ENCODE measurements around the gene TMEM151A. TPM values are rescaled to one million over a fixed set of nuclear protein-coding genes. Genes with fewer than 3 reads are reported as not detected.
A peak's percentile ranks its signal among the peaks of the same experiment; 100 is the strongest.

The TMEM151A gene
- total and polyA plus RNA-seq, 2 of the 4 experiments (the other 2 are of a cell fraction), result 0.03 TPM; not detected in 1

DNA sequence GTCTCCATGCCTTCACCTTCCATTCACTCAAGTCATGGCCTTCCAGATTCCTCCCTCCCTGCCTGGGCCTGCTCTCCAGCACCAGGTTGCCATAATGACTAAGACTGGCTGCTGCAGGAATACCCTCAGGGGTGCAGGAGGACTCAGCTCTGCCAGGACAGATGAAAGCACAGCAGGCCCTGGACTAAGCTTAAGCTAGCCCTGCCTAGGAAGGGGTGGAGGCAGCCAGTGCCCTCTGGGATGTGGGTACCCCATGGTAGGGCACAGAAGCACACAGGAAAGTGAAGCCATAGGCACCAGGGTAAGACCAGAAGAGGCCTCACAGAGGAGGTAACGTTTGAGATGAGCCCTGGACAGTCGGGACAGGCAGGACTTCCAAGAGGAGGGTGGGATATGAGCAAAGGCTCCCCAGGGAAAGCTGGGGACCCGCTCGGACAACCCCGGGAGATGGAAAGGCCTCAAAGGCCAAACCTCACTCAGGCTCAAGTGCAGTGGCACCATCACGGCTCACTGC lies 47.5 kb downstream of the TMEM151A start:
- H3K18ac ChIP-seq (ENCODE audit: low read depth, low read length), result no peak overlapping the region
- H3K4me1 ChIP-seq (ENCODE audit: control insufficient read depth, insufficient read depth, low read length), result peaks cover 23% of the 10 kb centered on the region
- no peak overlapping the region for H4K8ac ChIP-seq (ENCODE audit: low read depth in 2 of 2, low read length in 2 of 2)
- H3K27ac ChIP-seq (ENCODE audit: insufficient read depth, low read length), result no peak overlapping the region
- 60% methylated on average over 1 of the region's 6 CpGs; no CpG with 5 or more reads in 1 of the 2 experiments for WGBS, 2 experiments (ENCODE audit: extremely low coverage in 2 of 2, insufficient read length in 1 of 2)
- 0 out of 2 replicates have a peak overlapping the region, but pooled peaks have one; percentile 7 for H2BK120ac ChIP-seq (ENCODE audit: low read depth, low read length)
- POLR2A ChIA-PET (ENCODE audit: unreplicated experiment), result no interaction called here
- in situ Hi-C loops (cut with MboI; ENCODE audit: low sequenced_read_pairs), result no loop called here
- H3K79me1 ChIP-seq (ENCODE audit: low read depth in 1 of 2, low read length in 2 of 2), result peaks cover 25 to 57% of the 10 kb centered on the region in 2 experiments; a peak in 3 of 4 replicates
- H3K14ac ChIP-seq (replicated peaks; ENCODE audit: low read depth, low read length), result no peak overlapping the region
- DNase-seq, result no peak
- no peak overlapping the region for H3K23ac ChIP-seq (ENCODE audit: low read depth, low read length)
- no peak overlapping the region for H2BK20ac ChIP-seq (ENCODE audit: low read depth, low read length)
- H2AK5ac ChIP-seq (ENCODE audit: low read depth, low read length), result no peak overlapping the region
- dilution Hi-C loops (cut with HindIII; ENCODE audit: low sequenced_read_pairs, unreplicated experiment), result no loop called here
- H3K4me2 ChIP-seq (ENCODE audit: low read depth, low read length), result no peak overlapping the region
- H4K20me1 ChIP-seq (ENCODE audit: insufficient read depth, low read length), result peaks cover 27% of the 10 kb centered on the region
- no peaks in the 10 kb centered on the region for H3K9me1 ChIP-seq (ENCODE audit: insufficient read depth, low read length)
- no peak overlapping the region for H3K4me3 ChIP-seq (ENCODE audit: insufficient read depth, low read depth, low read length)
- BruUV-seq (replicated peaks), result no TSS peak
- ATAC-seq (ENCODE audit: low read depth), result no peak
- no peak overlapping the region for H3K56ac ChIP-seq (ENCODE audit: extremely low read depth, insufficient read depth, low read length)
- H2AFZ ChIP-seq (replicated peaks; ENCODE audit: low read length, poor library complexity), result no peak overlapping the region
- no peaks in the 10 kb centered on the region for H3K27me3 ChIP-seq (ENCODE audit: control insufficient read depth, insufficient read depth, low read length)
- H4K5ac ChIP-seq (ENCODE audit: low read depth, low read length), result no peak overlapping the region
- CTCF ChIA-PET, result no interaction called here
- H3K4ac ChIP-seq (ENCODE audit: low read depth, low read length), result no peak overlapping the region; the same call in 1 of the 2 replicates
- H3K36me3 ChIP-seq (ENCODE audit: control insufficient read depth, insufficient read depth, low read length), result peaks cover 29% of the 10 kb centered on the region
- H3K9me3 ChIP-seq (ENCODE audit: control insufficient read depth, insufficient read depth, low read length), result no peaks in the 10 kb centered on the region
- H3K9ac ChIP-seq (ENCODE audit: low read depth, low read length), result no peak overlapping the region
- intact Hi-C loops (cut with micrococcal nuclease), result no loop called here
- H2BK15ac ChIP-seq (ENCODE audit: low read depth, low read length), result no peak overlapping the region
- H2AK9ac ChIP-seq (replicated peaks; ENCODE audit: low read depth, low read length, poor library complexity), result no peak overlapping the region
- no peak overlapping the region for H2BK5ac ChIP-seq (ENCODE audit: low read depth, low read length, poor library complexity, severe bottlenecking)
- H4K91ac ChIP-seq (ENCODE audit: insufficient read depth, low read depth, low read length), result no peak overlapping the region
- TF ChIP-seq, protein P1, sequence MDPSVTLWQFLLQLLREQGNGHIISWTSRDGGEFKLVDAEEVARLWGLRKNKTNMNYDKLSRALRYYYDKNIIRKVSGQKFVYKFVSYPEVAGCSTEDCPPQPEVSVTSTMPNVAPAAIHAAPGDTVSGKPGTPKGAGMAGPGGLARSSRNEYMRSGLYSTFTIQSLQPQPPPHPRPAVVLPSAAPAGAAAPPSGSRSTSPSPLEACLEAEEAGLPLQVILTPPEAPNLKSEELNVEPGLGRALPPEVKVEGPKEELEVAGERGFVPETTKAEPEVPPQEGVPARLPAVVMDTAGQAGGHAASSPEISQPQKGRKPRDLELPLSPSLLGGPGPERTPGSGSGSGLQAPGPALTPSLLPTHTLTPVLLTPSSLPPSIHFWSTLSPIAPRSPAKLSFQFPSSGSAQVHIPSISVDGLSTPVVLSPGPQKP (IDR thresholded peaks at IDR 0.05; ENCODE audit: borderline replicate concordance, low read depth, low read length), result no peak
- TF ChIP-seq CEBPB (IDR thresholded peaks at IDR 0.05; ENCODE audit: low read depth, low read length) (no peak), FOS (IDR thresholded peaks at IDR 0.05; ENCODE audit: low read depth, low read length) (no peak), POLR2A (IDR thresholded peaks at IDR 0.05; ENCODE audit: low read depth, low read length) (no peak), CHD1 (IDR thresholded peaks at IDR 0.05; ENCODE audit: low read depth, low read length) (no peak), RAD21 (IDR thresholded peaks at IDR 0.05; ENCODE audit: low read length) (no peak), RCOR1 (IDR thresholded peaks at IDR 0.05; ENCODE audit: insufficient replicate concordance, low read length) (no peak), SMC3 (IDR thresholded peaks at IDR 0.05; ENCODE audit: low read depth, low read length) (no peak), MAZ (IDR thresholded peaks at IDR 0.05; ENCODE audit: borderline replicate concordance, low read depth, low read length) (no peak), BHLHE40 (IDR thresholded peaks at IDR 0.05; ENCODE audit: low read depth, low read length) (no peak), MXI1 (IDR thresholded peaks at IDR 0.05; ENCODE audit: borderline replicate concordance, low read depth, low read length) (no peak), MAFK (IDR thresholded peaks at IDR 0.05; ENCODE audit: low read depth, low read length) (no peak), RFX5 (IDR thresholded peaks at IDR 0.05; ENCODE audit: low read depth, low read length) (no peak), NFE2L2 (IDR thresholded peaks at IDR 0.05; ENCODE audit: low read depth, low read length) (no peak)
- TF ChIP-seq, protein P2, sequence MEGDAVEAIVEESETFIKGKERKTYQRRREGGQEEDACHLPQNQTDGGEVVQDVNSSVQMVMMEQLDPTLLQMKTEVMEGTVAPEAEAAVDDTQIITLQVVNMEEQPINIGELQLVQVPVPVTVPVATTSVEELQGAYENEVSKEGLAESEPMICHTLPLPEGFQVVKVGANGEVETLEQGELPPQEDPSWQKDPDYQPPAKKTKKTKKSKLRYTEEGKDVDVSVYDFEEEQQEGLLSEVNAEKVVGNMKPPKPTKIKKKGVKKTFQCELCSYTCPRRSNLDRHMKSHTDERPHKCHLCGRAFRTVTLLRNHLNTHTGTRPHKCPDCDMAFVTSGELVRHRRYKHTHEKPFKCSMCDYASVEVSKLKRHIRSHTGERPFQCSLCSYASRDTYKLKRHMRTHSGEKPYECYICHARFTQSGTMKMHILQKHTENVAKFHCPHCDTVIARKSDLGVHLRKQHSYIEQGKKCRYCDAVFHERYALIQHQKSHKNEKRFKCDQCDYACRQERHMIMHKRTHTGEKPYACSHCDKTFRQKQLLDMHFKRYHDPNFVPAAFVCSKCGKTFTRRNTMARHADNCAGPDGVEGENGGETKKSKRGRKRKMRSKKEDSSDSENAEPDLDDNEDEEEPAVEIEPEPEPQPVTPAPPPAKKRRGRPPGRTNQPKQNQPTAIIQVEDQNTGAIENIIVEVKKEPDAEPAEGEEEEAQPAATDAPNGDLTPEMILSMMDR (conservative IDR thresholded peaks at IDR 0.05; ENCODE audit: low read depth, low read length), result no peak
- TF ChIP-seq, protein P3, sequence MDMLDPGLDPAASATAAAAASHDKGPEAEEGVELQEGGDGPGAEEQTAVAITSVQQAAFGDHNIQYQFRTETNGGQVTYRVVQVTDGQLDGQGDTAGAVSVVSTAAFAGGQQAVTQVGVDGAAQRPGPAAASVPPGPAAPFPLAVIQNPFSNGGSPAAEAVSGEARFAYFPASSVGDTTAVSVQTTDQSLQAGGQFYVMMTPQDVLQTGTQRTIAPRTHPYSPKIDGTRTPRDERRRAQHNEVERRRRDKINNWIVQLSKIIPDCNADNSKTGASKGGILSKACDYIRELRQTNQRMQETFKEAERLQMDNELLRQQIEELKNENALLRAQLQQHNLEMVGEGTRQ (IDR thresholded peaks at IDR 0.05; ENCODE audit: low read depth, low read length), result no peak

All from IMR-90 (cell line).